NCI-H82 (cell line): ENCODE data around the gene CREBZF.
"Not testable (repeated sequence)": the region's sequence is repeated elsewhere in the genome, so short reads cannot be mapped to it uniquely, and the experiment has no call there.

ENCODE experiments used
- DNase-seq: peaks from one replicate; lab custom pipeline; 2025; lab: John Stamatoyannopoulos, UW

CREBZF gene

GRCh38 chr11:85670949-85671663, 6.2 kb upstream of the CREBZF start:
- DNase-seq: not testable (repeated sequence)

- DNase-seq: no peak
Measured at GRCh38 chr11:85668157-85668556, 3.2 kb upstream of the CREBZF start.

GRCh38 chr11:85666687-85667086, 1.8 kb upstream of the CREBZF start:
- DNase-seq: no peak

- no peak for DNase-seq
Measured at GRCh38 chr11:85665733-85666132, 804 bp upstream of the CREBZF start.

- DNase-seq: peak; percentile 76
Measured at GRCh38 chr11:85663753-85664614, 945 bp downstream of the CREBZF start.

- DNase-seq: peak; percentile 11
Measured at GRCh38 chr11:85663080-85663752, 1.7 kb downstream of the CREBZF start.

GRCh38 chr11:85661972-85662664, 2.8 kb downstream of the CREBZF start:
- no peak for DNase-seq

GRCh38 chr11:85658180-85658579, 6.7 kb downstream of the CREBZF start:
- no peak for DNase-seq

GRCh38 chr11:85656777-85657176, 8.2 kb downstream of the CREBZF start:
- DNase-seq: no peak

- DNase-seq: not testable (repeated sequence)
Measured at GRCh38 chr11:85654343-85654742, 10.6 kb downstream of the CREBZF start.

GRCh38 chr11:85652786-85653447, 12.0 kb downstream of the CREBZF start:
- no peak for DNase-seq

- no peak for DNase-seq
Measured at GRCh38 chr11:85651118-85651517, 13.8 kb downstream of the CREBZF start.

GRCh38 chr11:85647604-85648299, 17.2 kb downstream of the CREBZF start, which contains the start of gene TMEM126A:
TSS of gene TMEM126A (plus strand) at chr11:85647967. CDS start at chr11:85650256, 2,289 bp downstream.
- DNase-seq: peak; percentile 94

- no peak for DNase-seq
Measured at GRCh38 chr11:85647078-85647477, 17.9 kb downstream of the CREBZF start.

- peak; percentile 75 for DNase-seq
Measured at GRCh38 chr11:85643191-85643614, 21.7 kb downstream of the CREBZF start.

- DNase-seq: no peak
Measured at GRCh38 chr11:85634747-85635146, 30.2 kb downstream of the CREBZF start.

- no peak for DNase-seq
Measured at GRCh38 chr11:85628771-85629341, 36.1 kb downstream of the CREBZF start.

- peak; percentile 98 for DNase-seq
Measured at GRCh38 chr11:85627998-85628770, 36.7 kb downstream of the CREBZF start, which contains the start of gene TMEM126B. TSS of gene TMEM126B (plus strand) at chr11:85628593. CDS start at chr11:85628608, 15 bp downstream.

GRCh38 chr11:85627332-85627997, 37.5 kb downstream of the CREBZF start, which contains the start of gene DLG2:
TSS of gene DLG2 (minus strand) at chr11:85627344.
- peak; percentile 50 for DNase-seq
